Measurements from ENCODE around the gene CCM2L.

- TF ChIP-seq POLR2A (IDR thresholded peaks at IDR 0.05; ENCODE audit: low read depth, low read length) (no peak), POLR2AphosphoS5 (IDR thresholded peaks at IDR 0.05; ENCODE audit: low read depth, low read length) (no peak), TAF1 (IDR thresholded peaks at IDR 0.05; ENCODE audit: low read depth, low read length) (no peak), PAX5 (IDR thresholded peaks at IDR 0.05; ENCODE audit: insufficient read depth, low read length, severe bottlenecking) (no peak), SPI1 (IDR thresholded peaks at IDR 0.05; ENCODE audit: low read depth, low read length) (peak; percentile 20; the same call in 1 of the 2 replicates), POU2F2 (IDR thresholded peaks at IDR 0.05; ENCODE audit: low read depth, low read length) (no peak)
Observed at GRCh38 chr20:31967830-31968249, 42.4 kb upstream of the CCM2L start, which contains the start of gene XKR7.
